ENCODE results near the gene TMEM37. TPM values are rescaled to one million over a fixed set of nuclear protein-coding genes. Genes with fewer than 3 reads are reported as not detected.
A peak's percentile ranks its signal among the peaks of the same experiment; 100 is the strongest.

Gene TMEM37
- total and polyA plus RNA-seq, 2 of the 13 experiments (the other 11 are each of a cell fraction or from before 2014, with no cell fraction given), result 37.7 to 115 TPM

GRCh38 chr2:119426801-119427395 lies 4.8 kb upstream of the TMEM37 start (continued):
- TF ChIP-seq TFDP2 (CRISPR knock-in tag; IDR thresholded peaks at IDR 0.05) (no peak), ZNF468 (CRISPR knock-in tag; IDR thresholded peaks at IDR 0.05) (no peak), ZNF180 (CRISPR knock-in tag; IDR thresholded peaks at IDR 0.05; ENCODE audit: borderline replicate concordance, low read depth) (no peak), THRA (CRISPR knock-in tag; IDR thresholded peaks at IDR 0.05; ENCODE audit: borderline replicate concordance) (peak; percentile 89; the same call in 1 of the 2 replicates), RERE (CRISPR knock-in tag; IDR thresholded peaks at IDR 0.05; ENCODE audit: low read depth) (peak; percentile 61; the same call in 1 of the 2 replicates), ZNF264 (CRISPR knock-in tag; IDR thresholded peaks at IDR 0.05) (no peak), RFX5 (IDR thresholded peaks at IDR 0.05; ENCODE audit: low read depth, low read length) (no peak), ATF3 (CRISPR knock-in tag; IDR thresholded peaks at IDR 0.05) (no peak), ZNF704 (CRISPR knock-in tag; IDR thresholded peaks at IDR 0.05; ENCODE audit: borderline replicate concordance) (no peak), RARA (CRISPR knock-in tag; IDR thresholded peaks at IDR 0.05) (peak; percentile 99), MBD4 (IDR thresholded peaks at IDR 0.05; ENCODE audit: borderline replicate concordance, low read length) (no peak), GMEB1 (CRISPR knock-in tag; IDR thresholded peaks at IDR 0.05; ENCODE audit: borderline replicate concordance) (no peak), YEATS4 (CRISPR knock-in tag; IDR thresholded peaks at IDR 0.05; ENCODE audit: borderline replicate concordance) (no peak), ZNF878 (CRISPR knock-in tag; IDR thresholded peaks at IDR 0.05) (no peak), ZNF691 (CRISPR knock-in tag; IDR thresholded peaks at IDR 0.05; ENCODE audit: borderline replicate concordance, low read depth) (peak; percentile 86; the same call in 1 of the 2 replicates), NCOR1 (IDR thresholded peaks at IDR 0.05; ENCODE audit: borderline replicate concordance, low read length) (peak; percentile 38; the same call in 1 of the 2 replicates)

Measured in HepG2 (cell line).